Heart right ventricle (tissue), 16 donors: ENCODE results near the gene KRT20. TPM values are rescaled to one million over a fixed set of nuclear protein-coding genes. Genes with fewer than 3 reads are reported as not detected.

Source experiments
- ATAC-seq, 8 donors: fragments of 200-7000 bp; cut with Tn5 transposase; one replicate each; pipeline ENCODE4 v1.9.1; 2020; ENCODE audit warnings: mild to moderate bottlenecking in 8 of 8, moderate library complexity in 8 of 8, moderate number of reproducible peaks in 1 of 8
- DNase-seq, 2 donors: peaks; one replicate each; pipeline ENCODE4 v3.0.0-alpha.2; 2020
- H3K27ac ChIP-seq, 10 donors: fragments of 200-600 bp; sonication (generic) in 2 of 10; one replicate each; pipeline versions ENCODE4 v1.5.0 to v1.8.0; 2020 to 2022; ENCODE audit warnings: mild to moderate bottlenecking in 3 of 10
- H3K27me3 ChIP-seq, 7 donors: fragments of 200-600 bp; one replicate each; pipeline ENCODE4 v1.8.0; 2021 to 2022; ENCODE audit warnings: mild to moderate bottlenecking in 2 of 7
- H3K36me3 ChIP-seq, 9 donors: fragments of 200-600 bp; sonication (generic) in 1 of 9; one replicate each; pipeline versions ENCODE4 v1.5.0 to v1.8.0; 2020 to 2022; ENCODE audit warnings: mild to moderate bottlenecking in 2 of 9
- H3K4me1 ChIP-seq, 9 donors: fragments of 200-600 bp; sonication (generic) in 1 of 9; one replicate each; pipeline versions ENCODE4 v1.5.0 to v1.8.0; 2020 to 2022; ENCODE audit warnings: mild to moderate bottlenecking in 4 of 9
- H3K4me3 ChIP-seq, 10 donors: fragments of 200-600 bp; sonication (generic) in 2 of 10; one replicate each; pipeline versions ENCODE4 v1.5.0 to v1.8.0; 2020 to 2022; ENCODE audit warnings: mild to moderate bottlenecking in 7 of 10, moderate library complexity in 2 of 10
- H3K9me3 ChIP-seq, 11 donors: fragments of 200-600 bp in 10 of 11; sonication (generic) in 2 of 11; one replicate each; pipeline versions ENCODE4 v1.5.0 to v1.8.0; 2013 to 2022; ENCODE audit warnings: mild to moderate bottlenecking in 2 of 11, control low read depth in 1 of 11, moderate library complexity in 1 of 11
- WGBS, 2 donors: extraction: QIAGEN DNeasy Blood & Tissue Kit; methylation state at CpG; one replicate each; pipeline ENCODE4 v1.1.7; 2013; ENCODE audit warnings: inconsistent platforms in 1 of 2; 5-methylcytosine and 5-hydroxymethylcytosine counted together
- intact Hi-C, 10 donors: fragments of 100-400 bp; cut with DNase I; formaldehyde crosslinking; loops; one replicate each; pipeline versions ENCODE4 v1.11.1 to v1.14.2; 2022
- long read RNA-seq, 3 donors: library from polyadenylated mRNA; unstranded; transcript quantifications; one replicate each; pipeline ENCODE4 v2.0.0, GENCODE V29; 2020 to 2021
- polyA plus RNA-seq, 2 donors: library from polyadenylated mRNA; stranded (reverse); fragments of 200-250 nt; gene quantifications; one replicate each; pipeline ENCODE4 v1.2.3, GENCODE V29; 2013
- total RNA-seq, 10 donors: library from RNA; stranded (reverse); fragmentation: NEBNext Ultra II Directional in 3 of 10; extraction: Animal tissue kit (Norgen Biotek cat#: 25700) in 3 of 10; gene quantifications; one replicate each; pipeline versions ENCODE4 v1.2.1 to v1.2.4, GENCODE V29; 2021 to 2023
- TF ChIP-seq, protein P1 (sequence below), 9 donors: fragments of 200-600 bp; sonication (generic) in 2 of 9; IDR thresholded peaks; one replicate each; pipeline versions ENCODE4 v1.5.0 to v1.8.0; 2021 to 2022; ENCODE audit warnings: antibody characterized with exemption in 9 of 9, mild to moderate bottlenecking in 5 of 9, moderate library complexity in 1 of 9
- donor health status: Arrhythmogenic right ventricular cardiomyopathy.
- donor health status: ischemic (EF 13 %, LVEDD 7.1; RV severe dilation, severe dysfunction).
- donor health status: healthy with polysubstance abuse.
- donor health status: DM: no; HTN: yes; CAD: no.
- donor health status: DM: no; HTN: no; CAD: no.
- donor health status: ischemic (EF 25% LVEDD 6.9; RV normal size, moderate dysfunction).
- donor health status: ischemic (EF 25% LVEDD 5.7; RV mildly dilated, moderate dysfunction).
- donor health status: healthy.
- donor health status: DM: yes; HTN: yes; CAD: no.
- donor health status: Ischemic cardiomyopathy.
- donor health status: ischemic (EF 35%, LVEDD 5.7; RV mildly dilated, moderate dysfunction).
- donor health status: nonischemic (EF 11% LVEDD 7.7; RV severe dilation, severe dysfunction).
- donor health status: DM: yes; HTN: yes; CAD: no.
- donor health status: PGD.
- donor health status: ischemic (EF 29% LVEDD 5.4; RV normal size, mild dysfunction).
- donor health status: nonischemic (EF 23%, LVEDD 6.1; RV moderate dilation, normal function).

Gene KRT20, protein sequence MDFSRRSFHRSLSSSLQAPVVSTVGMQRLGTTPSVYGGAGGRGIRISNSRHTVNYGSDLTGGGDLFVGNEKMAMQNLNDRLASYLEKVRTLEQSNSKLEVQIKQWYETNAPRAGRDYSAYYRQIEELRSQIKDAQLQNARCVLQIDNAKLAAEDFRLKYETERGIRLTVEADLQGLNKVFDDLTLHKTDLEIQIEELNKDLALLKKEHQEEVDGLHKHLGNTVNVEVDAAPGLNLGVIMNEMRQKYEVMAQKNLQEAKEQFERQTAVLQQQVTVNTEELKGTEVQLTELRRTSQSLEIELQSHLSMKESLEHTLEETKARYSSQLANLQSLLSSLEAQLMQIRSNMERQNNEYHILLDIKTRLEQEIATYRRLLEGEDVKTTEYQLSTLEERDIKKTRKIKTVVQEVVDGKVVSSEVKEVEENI
- total RNA-seq, result not detected
- not detected for polyA plus RNA-seq
- long read RNA-seq, donor 1, result 0 reads
- long read RNA-seq, donor 2, result 0 reads
- long read RNA-seq, donor 3, result 0 reads

DNA sequence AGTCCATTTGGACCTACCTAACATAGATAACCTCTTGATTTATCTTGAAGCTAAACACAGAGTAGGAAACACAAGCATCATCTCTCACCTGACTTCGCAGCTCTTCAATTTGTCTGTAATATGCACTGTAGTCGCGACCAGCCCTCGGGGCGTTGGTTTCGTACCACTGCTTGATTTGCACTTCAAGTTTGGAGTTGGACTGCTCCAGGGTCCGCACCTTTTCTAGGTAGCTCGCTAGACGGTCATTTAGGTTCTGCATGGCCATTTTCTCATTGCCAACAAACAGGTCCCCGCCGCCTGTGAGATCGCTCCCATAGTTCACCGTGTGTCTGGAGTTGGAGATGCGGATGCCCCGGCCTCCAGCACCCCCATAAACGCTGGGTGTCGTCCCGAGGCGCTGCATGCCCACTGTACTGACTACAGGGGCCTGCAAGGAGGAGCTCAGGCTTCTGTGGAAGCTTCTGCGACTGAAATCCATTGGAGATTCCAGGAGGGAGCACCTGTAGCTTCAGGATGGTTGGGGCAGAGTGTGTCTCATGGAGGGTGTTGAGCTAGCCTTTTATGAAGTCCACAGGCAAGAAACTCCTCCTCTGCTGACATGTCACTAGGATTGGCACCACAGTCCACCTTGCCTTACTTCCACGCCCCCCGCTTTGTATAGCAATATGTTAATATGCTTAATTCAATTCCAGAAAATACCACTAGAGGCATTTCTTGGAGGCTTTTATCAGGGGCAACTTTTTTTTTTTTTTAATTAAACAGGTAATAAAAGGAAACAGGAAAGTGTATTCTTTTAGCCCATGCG, at the start of gene KRT20:
KRT20 (minus strand) TSS at position 535 of the 805 bp plus-strand sequence; CDS start at position 478, 57 bp downstream.
- Histone ChIP-seq H3K36me3 (no peaks in the 10 kb centered on the region), H3K9me3 (no peaks in the 10 kb centered on the region), H3K4me1 (peaks cover 0 to 4% (median 0%) of the 10 kb centered on the region in 9 donors), H3K27me3 (peaks cover 0 to 42% (median 18%) of the 10 kb centered on the region in 7 donors), H3K4me3 (no peak within 1 kb of the TSS), H3K27ac (no peak within 1 kb of the TSS)
- no peak for ATAC-seq
- WGBS, 2 donors, result 90 to 91% methylated on average over 23 of the region's 23 CpGs
- TF ChIP-seq, protein P1, sequence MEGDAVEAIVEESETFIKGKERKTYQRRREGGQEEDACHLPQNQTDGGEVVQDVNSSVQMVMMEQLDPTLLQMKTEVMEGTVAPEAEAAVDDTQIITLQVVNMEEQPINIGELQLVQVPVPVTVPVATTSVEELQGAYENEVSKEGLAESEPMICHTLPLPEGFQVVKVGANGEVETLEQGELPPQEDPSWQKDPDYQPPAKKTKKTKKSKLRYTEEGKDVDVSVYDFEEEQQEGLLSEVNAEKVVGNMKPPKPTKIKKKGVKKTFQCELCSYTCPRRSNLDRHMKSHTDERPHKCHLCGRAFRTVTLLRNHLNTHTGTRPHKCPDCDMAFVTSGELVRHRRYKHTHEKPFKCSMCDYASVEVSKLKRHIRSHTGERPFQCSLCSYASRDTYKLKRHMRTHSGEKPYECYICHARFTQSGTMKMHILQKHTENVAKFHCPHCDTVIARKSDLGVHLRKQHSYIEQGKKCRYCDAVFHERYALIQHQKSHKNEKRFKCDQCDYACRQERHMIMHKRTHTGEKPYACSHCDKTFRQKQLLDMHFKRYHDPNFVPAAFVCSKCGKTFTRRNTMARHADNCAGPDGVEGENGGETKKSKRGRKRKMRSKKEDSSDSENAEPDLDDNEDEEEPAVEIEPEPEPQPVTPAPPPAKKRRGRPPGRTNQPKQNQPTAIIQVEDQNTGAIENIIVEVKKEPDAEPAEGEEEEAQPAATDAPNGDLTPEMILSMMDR (IDR thresholded peaks at IDR 0.05), result no peak
- DNase-seq, result no peak
- intact Hi-C loops, result no loop called here

DNA sequence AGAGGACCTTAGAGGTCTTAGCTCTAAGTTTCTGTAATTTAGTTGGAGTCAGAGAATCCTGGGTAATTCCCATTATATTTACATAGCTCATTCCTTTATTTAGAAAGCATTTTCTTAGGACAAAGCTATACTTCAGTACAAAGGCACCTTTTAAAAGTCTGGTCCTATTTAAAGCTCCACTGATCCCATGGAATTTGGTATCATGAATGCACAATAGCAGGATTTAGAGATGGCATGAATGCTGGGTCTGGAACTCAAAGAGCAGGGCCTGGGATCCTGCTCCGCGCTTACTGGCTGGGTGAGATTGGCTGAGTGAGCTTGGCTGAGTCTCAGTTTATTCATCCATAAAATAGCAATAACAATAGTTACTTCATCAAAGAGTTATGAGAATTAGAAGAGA, 47.6 kb upstream of the KRT20 start:
- TF ChIP-seq, protein P1 (IDR thresholded peaks at IDR 0.05), result no peak
- ATAC-seq (no peak), DNase-seq (no peak)
- WGBS, 2 donors, result 75 to 95% methylated on average over 2 of the region's 2 CpGs
- Histone ChIP-seq H3K4me3 (no peak overlapping the region), H3K27me3 (peaks cover 0 to 31% (median 5%) of the 10 kb centered on the region in 7 donors), H3K9me3 (no peaks in the 10 kb centered on the region), H3K4me1 (no peaks in the 10 kb centered on the region), H3K27ac (no peak overlapping the region), H3K36me3 (no peaks in the 10 kb centered on the region)
- intact Hi-C loops, result no loop called here

DNA sequence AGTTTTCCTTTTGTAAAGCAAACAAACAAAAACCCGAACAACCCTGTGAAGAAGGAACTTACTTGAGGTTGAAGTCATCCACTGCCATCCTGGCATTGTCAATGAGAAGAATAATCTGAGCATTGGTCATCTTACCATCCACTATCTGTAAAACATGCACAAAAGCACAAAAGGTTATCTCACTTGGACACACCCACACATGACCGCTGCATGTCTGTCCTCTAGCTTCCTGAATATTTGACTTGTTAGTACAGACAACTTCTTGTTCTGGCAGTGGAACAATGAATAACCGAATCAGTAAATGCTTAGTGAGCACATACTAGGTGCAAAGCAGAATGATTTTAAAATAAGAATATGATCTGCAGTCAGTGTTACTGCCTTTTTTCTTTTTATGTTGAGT, 46.3 kb upstream of the KRT20 start:
- WGBS, 2 donors, result 57 to 67% methylated on average over 3 of the region's 3 CpGs
- H3K9me3 ChIP-seq, result no peaks in the 10 kb centered on the region
- H3K27me3 ChIP-seq, result peaks cover 0 to 37% (median 5%) of the 10 kb centered on the region in 7 donors
- ATAC-seq (no peak), DNase-seq (no peak)
- TF ChIP-seq, protein P1 (IDR thresholded peaks at IDR 0.05), result no peak
- no peaks in the 10 kb centered on the region for H3K4me1 ChIP-seq
- no peak overlapping the region for H3K27ac ChIP-seq
- no peaks in the 10 kb centered on the region for H3K36me3 ChIP-seq
- intact Hi-C loops, result no loop called here
- no peak overlapping the region for H3K4me3 ChIP-seq

DNA sequence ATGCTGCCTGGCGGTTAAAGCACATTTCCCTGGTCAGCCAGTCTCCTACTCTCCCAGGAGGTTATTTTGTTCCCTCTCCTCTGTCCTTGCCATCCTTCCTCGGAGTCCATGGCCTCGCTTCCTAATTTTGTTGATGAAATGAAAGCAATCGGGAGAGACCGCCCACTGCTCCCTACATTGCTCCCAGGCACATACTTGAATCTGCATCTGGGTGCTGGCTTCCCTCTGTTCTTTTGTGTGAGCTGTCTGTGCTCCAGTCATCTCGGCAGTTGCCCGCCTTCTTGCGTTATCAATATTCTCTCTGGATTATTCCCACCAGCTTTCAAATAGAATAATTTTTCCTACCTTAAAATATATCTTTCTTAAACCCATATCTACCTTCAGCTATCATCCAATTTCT, 41.3 kb upstream of the KRT20 start:
- Histone ChIP-seq H3K4me1 (peaks cover 0 to 11% (median 0%) of the 10 kb centered on the region in 9 donors), H3K27me3 (peaks cover 0 to 27% (median 13%) of the 10 kb centered on the region in 7 donors), H3K4me3 (no peak overlapping the region), H3K9me3 (no peaks in the 10 kb centered on the region), H3K36me3 (no peaks in the 10 kb centered on the region), H3K27ac (no peak overlapping the region)
- ATAC-seq (no peak), DNase-seq (no peak)
- WGBS, 2 donors, result 78 to 81% methylated on average over 8 of the region's 8 CpGs
- TF ChIP-seq, protein P1 (IDR thresholded peaks at IDR 0.05), result no peak
- intact Hi-C loops, result no loop called here
